T-helper 17 cell (primary cell): Measurements from ENCODE around the gene LTC4S. TPM values are rescaled to one million over a fixed set of nuclear protein-coding genes. Genes with fewer than 3 reads are reported as not detected.
"Not testable (repeated sequence)": the region's sequence is repeated elsewhere in the genome, so short reads cannot be mapped to it uniquely, and the experiment has no call there.

Experiments
- ATAC-seq: fragments of 150-1000 bp; cut with Tn5 transposase; 2 replicates; pipeline ENCODE4 v1.10.0; 2021; ENCODE audit warnings: mild to moderate bottlenecking, moderate library complexity
- DNase-seq, 3 donors: peaks; one replicate each; pipeline versions ENCODE4 v3.0.0 to v3.0.0-alpha.2; 2020 to 2021
- H3K9me3 ChIP-seq: one replicate; pipeline ENCODE4 v1.7.0; 2013; ENCODE audit warnings: low read length, mild to moderate bottlenecking; ENCODE audit not compliant: control insufficient read depth, poor library complexity, severe bottlenecking
- H3K27ac Mint-ChIP-seq: one replicate; pipeline ENCODE4 v1.8.0; 2022; ENCODE audit warnings: mild to moderate bottlenecking, moderate library complexity, mixed read lengths
- H3K27me3 Mint-ChIP-seq: one replicate; pipeline ENCODE4 v1.8.0; 2022; ENCODE audit warnings: mixed read lengths
- H3K36me3 Mint-ChIP-seq: one replicate; pipeline ENCODE4 v1.8.0; 2022; ENCODE audit warnings: low read depth, mixed read lengths
- H3K4me1 Mint-ChIP-seq: one replicate; pipeline ENCODE4 v1.8.0; 2022; ENCODE audit warnings: mild to moderate bottlenecking, mixed read lengths
- H3K4me3 Mint-ChIP-seq: one replicate; pipeline ENCODE4 v1.8.0; 2022; ENCODE audit warnings: mild to moderate bottlenecking, moderate library complexity, mixed read lengths
- total RNA-seq, 4 donors: library from RNA in 2 of 4; stranded (reverse) in 2 of 4; gene quantifications; one replicate each; pipeline ENCODE4 v1.2.3 and lab custom pipeline; 2022 to 2026

LTC4S gene
- total RNA-seq, 2 donors from 2014 or later: 6.4 to 6.8 TPM

DNA sequence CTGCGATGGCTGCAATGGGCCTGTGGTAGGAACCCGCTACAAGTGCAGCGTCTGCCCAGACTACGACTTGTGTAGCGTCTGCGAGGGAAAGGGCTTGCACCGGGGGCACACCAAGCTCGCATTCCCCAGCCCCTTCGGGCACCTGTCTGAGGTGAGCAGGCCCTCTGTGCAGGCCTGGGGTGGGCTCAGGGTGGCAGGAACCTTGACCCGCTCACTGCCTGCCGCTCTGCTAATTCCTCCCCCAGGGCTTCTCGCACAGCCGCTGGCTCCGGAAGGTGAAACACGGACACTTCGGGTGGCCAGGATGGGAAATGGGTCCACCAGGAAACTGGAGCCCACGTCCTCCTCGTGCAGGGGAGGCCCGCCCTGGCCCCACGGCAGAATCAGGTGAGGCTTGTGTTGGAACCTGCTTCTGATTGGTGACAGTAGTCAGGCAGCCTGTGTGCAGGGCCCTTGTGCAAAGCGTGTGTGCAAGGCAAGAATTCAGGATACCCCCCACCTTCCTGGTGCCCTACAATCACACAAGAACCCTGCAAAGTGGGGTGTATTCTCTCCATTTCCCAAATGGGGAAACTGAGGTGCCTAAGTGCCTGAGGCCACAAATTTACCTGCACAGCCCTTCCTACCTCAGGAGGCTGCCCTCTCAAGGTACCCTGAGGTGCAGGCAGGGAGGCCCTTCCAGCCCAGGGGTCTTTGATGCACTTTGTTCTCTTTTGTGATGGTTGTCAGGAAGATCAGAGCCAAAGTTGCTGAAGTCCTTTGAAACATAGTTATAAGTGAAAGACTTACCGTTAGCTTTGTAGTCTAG, 30.4 kb downstream of the LTC4S start:
- Mint-ChIP-seq H3K4me1 (peaks cover 35% of the 10 kb centered on the region), H3K27me3 (no peaks in the 10 kb centered on the region), H3K4me3 (peak overlapping the region; percentile 52), H3K27ac (peak overlapping the region; percentile 97), H3K36me3 (peaks cover 5% of the 10 kb centered on the region)
- H3K9me3 ChIP-seq: no peaks in the 10 kb centered on the region
- DNase-seq: no peak
- no peak for ATAC-seq

DNA sequence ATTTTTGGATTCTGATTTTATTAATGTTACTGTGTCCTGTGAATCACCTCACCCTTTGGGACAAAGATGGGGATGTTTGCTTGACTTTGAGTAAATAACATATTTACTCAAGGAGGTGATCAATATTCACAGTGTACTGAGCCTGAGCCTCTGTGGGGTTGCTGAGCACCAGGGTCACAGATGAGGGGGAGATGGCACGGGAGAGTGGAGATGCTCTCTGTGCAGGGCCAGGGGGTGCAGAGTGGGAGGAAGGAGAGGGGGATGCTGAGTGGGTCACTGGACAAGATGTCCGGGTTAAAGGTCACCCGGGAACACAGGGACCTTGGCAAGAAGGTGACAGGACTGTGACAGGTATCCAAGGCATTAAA, 30.9 kb downstream of the LTC4S start:
- H3K36me3 Mint-ChIP-seq: peaks cover 5% of the 10 kb centered on the region
- H3K4me3 Mint-ChIP-seq: peak overlapping the region; percentile 41
- H3K27me3 Mint-ChIP-seq: no peaks in the 10 kb centered on the region
- ATAC-seq (no peak), DNase-seq (no peak)
- peak overlapping the region; percentile 97 for H3K27ac Mint-ChIP-seq
- no peaks in the 10 kb centered on the region for H3K9me3 ChIP-seq
- H3K4me1 Mint-ChIP-seq: peaks cover 32% of the 10 kb centered on the region

DNA sequence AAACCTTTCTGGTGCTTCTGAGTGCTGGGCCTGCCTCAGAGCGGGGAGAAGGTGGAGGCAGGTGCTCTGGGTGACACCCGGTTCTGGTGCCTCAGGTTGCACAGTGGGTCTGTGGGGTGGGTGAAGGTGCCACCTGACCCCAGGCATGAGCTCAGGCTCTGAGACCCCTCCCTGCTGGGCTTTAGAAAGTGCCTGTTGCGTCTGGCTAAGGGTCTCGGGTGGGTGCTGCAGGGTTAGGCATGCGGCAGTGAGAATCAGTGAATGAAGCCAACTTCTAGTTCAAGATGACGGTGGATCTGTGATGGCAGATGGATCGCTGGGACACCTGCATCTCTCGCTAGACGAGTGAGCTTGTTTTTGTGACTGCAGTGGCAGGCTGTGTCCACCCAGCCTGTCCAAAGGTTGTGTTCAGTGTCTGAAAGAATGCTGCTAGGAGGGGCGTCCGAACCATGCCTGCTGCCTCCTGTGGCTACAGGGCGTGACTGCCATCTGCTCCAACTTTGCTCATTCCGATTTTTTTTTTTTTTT, 31.9 kb downstream of the LTC4S start:
- H3K9me3 ChIP-seq: no peaks in the 10 kb centered on the region
- DNase-seq: no peak
- Mint-ChIP-seq H3K4me1 (peaks cover 25% of the 10 kb centered on the region), H3K4me3 (peak overlapping the region; percentile 53), H3K27ac (peak overlapping the region; percentile 90), H3K27me3 (no peaks in the 10 kb centered on the region), H3K36me3 (peaks cover 5% of the 10 kb centered on the region)
- ATAC-seq: no peak

DNA sequence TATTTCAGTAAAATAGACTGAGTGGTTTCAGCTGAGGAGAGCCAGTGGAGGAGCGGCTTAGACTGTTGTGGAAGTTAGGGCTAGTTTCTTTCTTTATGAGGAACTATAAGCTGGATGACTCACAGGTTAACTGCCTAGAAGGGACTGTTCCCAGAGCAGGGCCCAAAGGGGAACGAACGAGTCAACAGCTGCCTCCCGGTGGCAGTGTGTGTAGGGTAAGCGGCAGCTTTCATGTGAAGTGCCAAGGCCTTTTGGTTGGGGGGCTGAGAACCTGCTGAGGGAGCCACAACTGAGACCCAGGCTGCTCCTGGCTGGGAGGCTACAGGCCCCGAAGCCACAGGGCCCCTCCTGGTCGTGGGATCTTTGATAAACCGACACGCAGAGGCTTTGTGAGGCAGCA, 33.9 kb downstream of the LTC4S start:
- peak; percentile 16 for ATAC-seq
- H3K36me3 Mint-ChIP-seq: peaks cover 5% of the 10 kb centered on the region
- no peak for DNase-seq
- H3K4me3 Mint-ChIP-seq: peak overlapping the region; percentile 43
- H3K27me3 Mint-ChIP-seq: no peaks in the 10 kb centered on the region
- H3K9me3 ChIP-seq: no peaks in the 10 kb centered on the region
- peaks cover 18% of the 10 kb centered on the region for H3K4me1 Mint-ChIP-seq
- H3K27ac Mint-ChIP-seq: peak overlapping the region; percentile 90

DNA sequence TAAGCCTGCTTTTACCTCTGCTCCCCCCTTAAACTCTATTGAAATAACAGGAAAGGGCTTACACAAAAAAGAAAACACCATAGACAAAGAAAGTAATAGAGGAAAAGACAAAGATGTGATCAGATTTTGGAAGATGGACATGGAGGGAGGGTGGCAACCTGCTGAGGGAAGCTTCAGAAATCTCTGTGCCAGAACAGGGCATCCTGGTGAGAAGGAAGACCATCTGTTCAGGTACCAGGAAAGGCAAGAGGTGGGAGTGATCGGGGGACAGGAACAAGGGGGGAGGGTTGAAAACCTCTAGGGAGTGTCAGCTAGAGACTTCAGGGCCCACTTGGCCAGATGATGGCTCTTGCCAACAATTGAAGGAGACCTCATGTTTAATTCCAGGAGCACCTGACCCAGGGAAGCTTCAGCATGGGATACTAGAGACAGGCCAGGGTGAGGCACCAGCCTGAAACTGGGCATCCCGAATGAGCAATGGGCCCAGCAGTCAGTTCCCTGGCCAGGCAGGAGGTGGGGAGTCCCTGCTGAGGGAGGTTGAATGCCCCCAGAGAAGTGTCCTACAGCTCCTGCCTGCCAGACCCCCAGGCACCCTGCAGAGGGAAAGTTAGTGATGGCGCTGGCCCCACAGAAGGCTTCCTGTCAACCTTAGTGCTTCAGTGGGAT, 35.1 kb downstream of the LTC4S start:
- no peaks in the 10 kb centered on the region for H3K27me3 Mint-ChIP-seq
- H3K4me3 Mint-ChIP-seq: peak overlapping the region; percentile 31
- H3K27ac Mint-ChIP-seq: peak overlapping the region; percentile 90
- H3K36me3 Mint-ChIP-seq: peaks cover 10% of the 10 kb centered on the region
- H3K4me1 Mint-ChIP-seq: peaks cover 14% of the 10 kb centered on the region
- H3K9me3 ChIP-seq: no peaks in the 10 kb centered on the region
- DNase-seq (no peak), ATAC-seq (no peak)

DNA sequence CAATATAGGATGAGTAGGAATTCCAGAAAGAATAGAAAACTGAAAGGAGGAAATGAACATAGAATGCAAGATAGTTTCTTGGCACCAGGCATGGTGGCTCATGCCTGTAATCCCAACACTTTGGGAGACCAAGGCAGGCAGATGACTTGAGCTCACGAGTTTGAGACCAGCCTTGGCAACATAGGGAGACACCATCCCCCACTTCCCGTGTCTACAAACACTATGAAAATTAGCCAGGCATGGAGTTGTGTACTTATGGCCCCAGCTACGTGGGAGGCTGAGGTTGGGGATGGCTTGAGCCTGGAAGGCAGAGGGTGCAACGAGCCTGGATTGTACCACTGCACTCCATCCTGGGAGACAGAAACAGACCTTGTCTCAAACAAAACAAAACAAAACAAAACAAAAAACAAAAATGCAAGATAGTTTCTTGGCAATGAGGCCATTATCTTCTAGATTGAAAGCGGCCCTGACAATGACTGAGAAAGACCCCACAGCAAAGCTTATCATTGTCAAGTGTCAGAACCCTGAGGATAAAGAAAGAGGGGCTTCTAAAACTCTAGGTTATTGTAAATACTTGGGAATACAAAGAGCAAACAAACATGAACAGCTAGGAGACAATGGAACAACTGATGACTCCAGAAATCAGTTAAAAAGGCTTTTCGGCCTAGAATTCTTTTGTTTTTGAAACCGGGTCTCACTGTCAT, 36.1 kb downstream of the LTC4S start:
- Mint-ChIP-seq H3K27ac (peak overlapping the region; percentile 90), H3K4me1 (peaks cover 10% of the 10 kb centered on the region), H3K27me3 (no peaks in the 10 kb centered on the region), H3K36me3 (peaks cover 7% of the 10 kb centered on the region), H3K4me3 (no peak overlapping the region)
- DNase-seq (no peak), ATAC-seq (no peak)
- no peaks in the 10 kb centered on the region for H3K9me3 ChIP-seq

DNA sequence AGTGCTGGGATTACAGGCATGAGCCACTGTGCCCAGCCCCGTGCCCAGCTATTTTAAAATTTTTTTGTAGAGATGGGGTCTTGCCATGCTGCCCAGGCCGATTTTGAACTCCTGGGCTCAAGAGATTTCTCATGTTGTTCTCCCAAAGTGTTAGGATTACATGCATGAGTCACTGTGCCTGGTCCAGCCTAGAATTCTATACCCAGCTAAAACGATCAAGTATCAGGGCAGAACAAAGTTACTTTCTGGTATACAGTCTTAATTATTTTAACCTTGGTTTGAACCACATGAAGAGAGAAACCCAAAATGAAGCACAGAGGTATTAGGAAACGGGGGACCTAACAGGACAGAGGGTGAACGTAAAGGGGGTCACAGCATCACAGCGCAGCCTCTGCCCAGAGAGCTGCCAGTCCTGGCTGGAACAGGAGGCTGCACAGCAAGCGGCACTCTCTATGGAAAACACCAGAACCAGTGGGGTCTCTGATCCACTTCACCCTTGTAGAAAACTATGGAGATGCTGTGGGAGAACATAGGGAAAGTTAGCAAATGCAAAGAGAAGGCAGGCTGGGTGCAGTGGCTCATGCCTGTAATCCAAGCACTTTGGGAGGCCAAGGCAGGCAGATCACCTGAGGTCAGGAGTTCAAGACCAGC, 37.2 kb downstream of the LTC4S start:
- Mint-ChIP-seq H3K36me3 (peaks cover 7% of the 10 kb centered on the region), H3K4me1 (peaks cover 12% of the 10 kb centered on the region), H3K4me3 (peak overlapping the region; percentile 52), H3K27me3 (no peaks in the 10 kb centered on the region), H3K27ac (peak overlapping the region; percentile 90)
- ATAC-seq (no peak), DNase-seq (no peak)
- H3K9me3 ChIP-seq: no peaks in the 10 kb centered on the region

DNA sequence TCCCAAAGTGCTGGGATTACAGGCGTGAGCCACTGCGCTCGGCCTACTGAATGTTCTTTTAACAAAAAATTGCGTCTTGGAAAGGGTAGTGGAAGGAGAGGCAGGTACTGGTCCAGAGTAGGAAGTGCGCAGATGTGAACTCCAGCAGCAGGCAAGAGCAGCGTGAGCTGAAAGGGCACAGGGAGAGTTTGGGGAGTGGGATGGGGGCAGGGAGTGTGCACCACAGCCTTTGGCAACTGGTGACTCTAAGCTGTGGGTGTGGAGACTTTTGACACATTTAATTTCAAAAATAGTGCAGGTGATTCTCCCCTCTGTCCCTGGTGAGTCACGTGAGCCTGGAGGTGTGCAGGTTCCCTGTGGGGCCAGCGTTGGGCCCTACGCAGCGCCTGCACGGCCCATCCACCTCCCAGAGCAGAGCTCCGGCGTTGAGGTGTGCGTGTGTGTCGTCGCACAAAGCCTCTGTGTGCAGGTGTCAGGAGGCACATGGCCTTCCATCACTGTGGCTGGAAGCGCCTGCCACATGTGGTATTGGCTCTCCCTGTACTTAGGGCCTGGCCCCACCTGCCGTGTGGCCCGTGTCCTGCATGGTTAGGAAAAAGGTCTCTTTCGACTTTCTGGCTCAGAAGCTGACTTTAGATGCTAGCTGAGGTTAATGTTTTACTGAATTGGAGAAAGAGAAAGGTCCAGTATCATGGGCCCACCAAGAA, 38.4 kb downstream of the LTC4S start:
- peak overlapping the region; percentile 77 for H3K27ac Mint-ChIP-seq
- ATAC-seq: no peak

DNA sequence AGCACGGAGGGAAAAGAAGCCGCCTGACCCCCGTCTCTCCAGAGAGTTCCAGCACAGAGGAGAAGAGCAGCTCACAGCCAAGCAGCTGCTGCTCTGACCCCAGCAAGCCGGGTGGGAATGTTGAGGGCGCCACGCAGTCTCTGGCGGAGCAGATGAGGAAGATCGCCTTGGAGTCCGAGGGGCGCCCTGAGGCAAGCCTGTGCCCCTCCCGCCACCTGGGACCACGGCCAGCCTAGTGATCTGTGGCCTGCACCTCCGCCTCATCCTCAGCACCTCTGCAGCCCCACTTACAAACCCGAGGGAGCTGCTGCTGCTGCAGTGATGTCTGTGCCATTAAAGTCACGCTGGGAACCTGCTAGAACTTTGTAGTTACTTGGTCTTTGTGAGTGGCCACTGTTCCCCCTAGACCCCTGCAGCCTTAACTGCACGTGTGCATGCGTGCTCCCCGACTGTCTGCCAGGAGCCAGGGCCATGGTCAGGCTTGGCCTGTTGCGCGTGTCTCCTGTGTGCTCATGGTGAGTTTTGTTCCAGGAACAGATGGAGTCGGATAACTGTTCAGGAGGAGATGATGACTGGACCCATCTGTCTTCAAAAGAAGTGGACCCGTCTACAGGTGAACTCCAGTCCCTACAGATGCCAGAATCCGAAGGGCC, 39.4 kb downstream of the LTC4S start:
- no peaks in the 10 kb centered on the region for H3K9me3 ChIP-seq
- DNase-seq (no peak), ATAC-seq (no peak)
- Mint-ChIP-seq H3K4me1 (peaks cover 25% of the 10 kb centered on the region), H3K27me3 (no peaks in the 10 kb centered on the region), H3K36me3 (peaks cover 10% of the 10 kb centered on the region), H3K27ac (peak overlapping the region; percentile 87), H3K4me3 (peak overlapping the region; percentile 25)

More for the DNA sequence above, 38.4 kb downstream of the LTC4S start:
- H3K9me3 ChIP-seq: no peaks in the 10 kb centered on the region
- peaks cover 23% of the 10 kb centered on the region for H3K4me1 Mint-ChIP-seq
- H3K4me3 Mint-ChIP-seq: peak overlapping the region; percentile 19
- no peak for DNase-seq
- peaks cover 10% of the 10 kb centered on the region for H3K36me3 Mint-ChIP-seq
- H3K27me3 Mint-ChIP-seq: no peaks in the 10 kb centered on the region

DNA sequence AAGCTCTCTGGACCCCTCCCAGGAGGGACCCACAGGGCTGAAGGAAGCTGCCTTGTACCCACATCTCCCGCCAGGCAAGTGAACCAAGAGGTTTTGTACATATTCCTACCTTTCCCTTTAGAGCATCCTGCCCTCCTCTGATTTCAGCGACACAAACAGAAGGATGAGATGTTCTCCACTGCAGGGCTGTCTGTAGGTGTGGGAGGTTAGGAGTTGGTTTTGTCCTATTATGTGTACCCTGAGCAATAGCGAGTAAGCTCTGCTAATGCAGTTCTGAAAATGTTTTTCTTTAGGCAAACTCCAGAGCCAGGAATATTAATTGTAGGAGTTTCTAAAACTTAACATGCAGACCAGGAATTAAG, 39.9 kb downstream of the LTC4S start:
- DNase-seq: no peak
- H3K4me3 Mint-ChIP-seq: peak overlapping the region; percentile 49
- no peaks in the 10 kb centered on the region for H3K27me3 Mint-ChIP-seq
- H3K36me3 Mint-ChIP-seq: peaks cover 9% of the 10 kb centered on the region
- ATAC-seq: no peak
- peak overlapping the region; percentile 87 for H3K27ac Mint-ChIP-seq
- H3K9me3 ChIP-seq: no peaks in the 10 kb centered on the region
- peaks cover 23% of the 10 kb centered on the region for H3K4me1 Mint-ChIP-seq

DNA sequence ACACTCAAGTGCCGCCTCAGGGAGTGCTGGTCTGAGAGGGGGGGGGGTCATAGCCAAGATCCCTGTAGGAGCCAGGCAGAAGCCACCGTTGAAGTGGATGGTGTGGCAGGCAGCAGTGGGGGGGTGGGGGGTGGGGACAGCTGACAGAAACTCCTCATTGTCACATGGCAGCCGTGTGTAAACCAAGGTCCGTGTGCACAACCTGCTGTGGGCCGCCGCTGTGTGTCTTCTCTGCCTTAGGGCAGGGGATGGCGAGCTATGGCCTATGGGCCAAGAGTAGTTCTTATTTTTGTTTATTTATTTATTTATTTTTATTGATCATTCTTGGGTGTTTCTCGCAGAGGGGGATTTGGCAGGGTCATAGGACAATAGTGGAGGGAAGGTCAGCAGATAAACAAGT, 40.3 kb downstream of the LTC4S start:
- Mint-ChIP-seq H3K27ac (peak overlapping the region; percentile 87), H3K4me3 (peak overlapping the region; percentile 49)
- no peak for ATAC-seq

DNA sequence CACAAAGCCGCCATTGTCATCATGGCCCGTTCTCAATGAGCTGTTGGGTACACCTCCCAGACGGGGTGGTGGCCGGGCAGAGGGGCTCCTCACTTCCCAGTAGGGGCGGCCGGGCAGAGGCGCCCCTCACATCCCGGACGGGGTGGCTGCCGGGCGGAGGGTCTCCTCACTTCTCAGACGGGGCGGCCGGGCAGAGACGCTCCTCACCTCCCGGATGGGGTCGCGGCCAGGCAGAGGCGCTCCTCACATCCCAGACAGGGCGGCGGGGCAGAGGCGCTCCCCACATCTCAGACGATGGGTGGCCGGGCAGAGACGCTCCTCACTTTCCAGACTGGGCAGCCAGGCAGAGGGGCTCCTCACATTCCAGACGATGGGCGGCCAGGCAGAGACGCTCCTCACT, 41.1 kb downstream of the LTC4S start:
- not testable (repeated sequence) for ATAC-seq, H3K27ac Mint-ChIP-seq, H3K4me3 Mint-ChIP-seq, H3K36me3 Mint-ChIP-seq, H3K27me3 Mint-ChIP-seq, H3K9me3 ChIP-seq, DNase-seq
- peaks cover 22% of the 10 kb centered on the region for H3K4me1 Mint-ChIP-seq

More for the DNA sequence above, 40.3 kb downstream of the LTC4S start:
- H3K9me3 ChIP-seq: no peaks in the 10 kb centered on the region
- no peaks in the 10 kb centered on the region for H3K27me3 Mint-ChIP-seq
- DNase-seq: no peak
- H3K36me3 Mint-ChIP-seq: peaks cover 8% of the 10 kb centered on the region
- H3K4me1 Mint-ChIP-seq: peaks cover 22% of the 10 kb centered on the region
